A673 (cell line): Measurements from ENCODE around the gene GJC2. TPM values are rescaled to one million over a fixed set of nuclear protein-coding genes. Genes with fewer than 3 reads are reported as not detected.

Experiments used
- BruUV-seq: library from RNA; stranded (reverse); fragments of 400-500 nt; replicated peaks from 2 replicates; lab custom pipeline; 2021; lab: Mats Ljungman, UMichigan
- CTCF ChIA-PET: fragments of 300-600 bp; sonication (Branson Sonifier 250); formaldehyde crosslinking; loops from one replicate; lab custom pipeline; 2022; ENCODE audit warnings: antibody characterized with exemption; lab: Charles Lee
- POLR2A ChIA-PET: fragments of 300-600 bp; sonication (Branson Sonifier 250); formaldehyde crosslinking; loops from one replicate; lab custom pipeline; 2022; ENCODE audit warnings: antibody characterized with exemption; ENCODE audit not compliant: low non-redundant PET; lab: Charles Lee
- DNase-seq: peaks from one replicate; pipeline ENCODE4 v3.0.0-alpha.2; 2015; ENCODE audit warnings: low spot score
- H3K27ac ChIP-seq: fragments of 200-600 bp; sonication (generic); 2 replicates; pipeline ENCODE4 v1.5.1; 2016; ENCODE audit warnings: mixed run types, low read depth, mild to moderate bottlenecking, mixed read lengths, antibody characterized with exemption, low read length; ENCODE audit not compliant: poor library complexity, severe bottlenecking
- H3K27me3 ChIP-seq: fragments of 200-600 bp; sonication (generic); replicated peaks from 2 replicates; pipeline ENCODE4 v1.6.1; 2017; ENCODE audit warnings: mixed run types, low read depth, mild to moderate bottlenecking, mixed read lengths, antibody characterized with exemption, low read length; ENCODE audit not compliant: insufficient read depth, poor library complexity
- H3K36me3 ChIP-seq: fragments of 200-600 bp; sonication (generic); 2 replicates; pipeline ENCODE4 v1.6.1; 2016; ENCODE audit warnings: mixed run types, mild to moderate bottlenecking, mixed read lengths, antibody characterized with exemption, low read length; ENCODE audit not compliant: insufficient read depth, poor library complexity, severe bottlenecking
- H3K4me1 ChIP-seq: fragments of 200-600 bp; sonication (generic); 2 replicates; pipeline ENCODE4 v1.6.1; 2017; ENCODE audit warnings: mixed run types, mild to moderate bottlenecking, mixed read lengths, antibody characterized with exemption, low read length; ENCODE audit not compliant: insufficient read depth, poor library complexity, severe bottlenecking
- H3K4me3 ChIP-seq: fragments of 200-600 bp; sonication (generic); 2 replicates; pipeline ENCODE4 v1.5.1; 2016; ENCODE audit warnings: low read depth, mixed run types, mild to moderate bottlenecking, mixed read lengths, low read length; ENCODE audit not compliant: poor library complexity, severe bottlenecking
- H3K9me3 ChIP-seq: fragments of 200-600 bp; sonication (generic); 2 replicates; pipeline ENCODE4 v1.6.1; 2016; ENCODE audit warnings: mixed run types, low read depth, mild to moderate bottlenecking, mixed read lengths, antibody characterized with exemption, low read length; ENCODE audit not compliant: poor library complexity, severe bottlenecking
- EZH2 ChIP-seq: fragments of 200-600 bp; sonication (generic); IDR thresholded peaks from 2 replicates; pipeline ENCODE4 v1.6.1; 2017; ENCODE audit warnings: borderline replicate concordance, low read depth, mild to moderate bottlenecking, mixed read lengths, antibody characterized with exemption, low read length; ENCODE audit not compliant: poor library complexity, severe bottlenecking
- intact Hi-C: fragments of 100-400 bp; cut with micrococcal nuclease; formaldehyde crosslinking; loops from one replicate; pipeline ENCODE4 v1.10.0; 2022; ENCODE audit not compliant: unreplicated experiment
- total RNA-seq: library from RNA; stranded (reverse); gene quantifications from 2 replicates; pipeline ENCODE4 v1.2.3, GENCODE V29; 2021
- TF ChIP-seq, protein P1 (sequence below): fragments of 300-800, 200-600 bp; sonication (generic); conservative IDR thresholded peaks from 2 replicates; pipeline ENCODE4 v1.5.1; 2017; ENCODE audit warnings: low read depth, mild to moderate bottlenecking, antibody characterized with exemption, low read length, moderate library complexity, mixed read lengths

The GJC2 gene
- total RNA-seq, 1 experiment from 2014 or later, result 0.97 TPM

DNA sequence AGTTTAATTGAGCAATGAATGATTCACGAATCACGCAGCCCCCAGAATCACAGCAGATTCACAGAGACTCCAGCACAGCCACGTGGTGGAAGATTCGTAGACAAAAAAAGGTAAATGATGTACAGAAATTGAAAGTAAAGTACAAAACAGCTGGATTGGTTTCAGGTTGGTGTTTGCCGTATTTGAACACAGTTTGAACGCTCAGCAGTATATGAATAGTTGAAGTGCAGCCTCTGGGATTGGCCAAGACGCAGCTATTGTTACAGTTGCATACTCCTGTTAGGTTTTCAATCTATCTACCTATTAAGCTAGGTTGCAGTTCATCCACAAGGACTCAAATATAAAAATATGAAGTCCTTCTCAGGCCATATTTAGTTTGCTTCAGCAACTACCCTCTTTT, 37.6 kb upstream of the GJC2 start:
- ChIA-PET CTCF (no interaction called here), POLR2A (no interaction called here)
- Histone ChIP-seq H3K36me3 (no peaks in the 10 kb centered on the region), H3K4me1 (peaks cover 5% of the 10 kb centered on the region), H3K4me3 (no peak overlapping the region), H3K27ac (no peak overlapping the region), H3K9me3 (peaks cover 5% of the 10 kb centered on the region), H3K27me3 (no peaks in the 10 kb centered on the region)
- intact Hi-C loops, result no loop called here
- TF ChIP-seq, protein P1, sequence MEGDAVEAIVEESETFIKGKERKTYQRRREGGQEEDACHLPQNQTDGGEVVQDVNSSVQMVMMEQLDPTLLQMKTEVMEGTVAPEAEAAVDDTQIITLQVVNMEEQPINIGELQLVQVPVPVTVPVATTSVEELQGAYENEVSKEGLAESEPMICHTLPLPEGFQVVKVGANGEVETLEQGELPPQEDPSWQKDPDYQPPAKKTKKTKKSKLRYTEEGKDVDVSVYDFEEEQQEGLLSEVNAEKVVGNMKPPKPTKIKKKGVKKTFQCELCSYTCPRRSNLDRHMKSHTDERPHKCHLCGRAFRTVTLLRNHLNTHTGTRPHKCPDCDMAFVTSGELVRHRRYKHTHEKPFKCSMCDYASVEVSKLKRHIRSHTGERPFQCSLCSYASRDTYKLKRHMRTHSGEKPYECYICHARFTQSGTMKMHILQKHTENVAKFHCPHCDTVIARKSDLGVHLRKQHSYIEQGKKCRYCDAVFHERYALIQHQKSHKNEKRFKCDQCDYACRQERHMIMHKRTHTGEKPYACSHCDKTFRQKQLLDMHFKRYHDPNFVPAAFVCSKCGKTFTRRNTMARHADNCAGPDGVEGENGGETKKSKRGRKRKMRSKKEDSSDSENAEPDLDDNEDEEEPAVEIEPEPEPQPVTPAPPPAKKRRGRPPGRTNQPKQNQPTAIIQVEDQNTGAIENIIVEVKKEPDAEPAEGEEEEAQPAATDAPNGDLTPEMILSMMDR, result no peak
- TF ChIP-seq EZH2, result no peak
- BruUV-seq, result no TSS peak
- DNase-seq, result no peak

DNA sequence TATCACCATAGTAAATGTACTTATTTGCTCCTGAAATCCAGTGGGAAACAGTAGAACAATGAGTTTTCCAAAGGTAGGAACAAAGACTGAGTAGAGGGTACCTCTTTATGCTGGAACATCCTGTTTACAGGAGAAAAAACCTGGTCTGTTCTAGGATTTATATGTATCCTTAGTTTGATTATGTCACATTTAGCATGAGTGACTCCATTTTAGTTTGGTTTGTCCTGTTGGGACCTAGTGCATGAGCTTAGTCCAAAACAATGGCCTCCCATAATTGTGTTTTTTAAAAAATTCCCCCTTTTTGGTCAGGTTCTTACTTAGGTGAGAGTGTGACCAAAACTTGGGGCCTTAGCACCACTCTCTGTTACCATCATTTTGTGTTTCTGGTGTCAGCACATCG, 37.1 kb upstream of the GJC2 start:
- intact Hi-C loops, result no loop called here
- ChIA-PET POLR2A (no interaction called here), CTCF (no interaction called here)
- Histone ChIP-seq H3K4me1 (peaks cover 5% of the 10 kb centered on the region), H3K27ac (no peak overlapping the region), H3K4me3 (no peak overlapping the region), H3K36me3 (no peaks in the 10 kb centered on the region), H3K27me3 (no peaks in the 10 kb centered on the region), H3K9me3 (peaks cover 9% of the 10 kb centered on the region)
- DNase-seq, result no peak
- TF ChIP-seq EZH2, result no peak
- TF ChIP-seq, protein P1, result no peak
- BruUV-seq, result no TSS peak

DNA sequence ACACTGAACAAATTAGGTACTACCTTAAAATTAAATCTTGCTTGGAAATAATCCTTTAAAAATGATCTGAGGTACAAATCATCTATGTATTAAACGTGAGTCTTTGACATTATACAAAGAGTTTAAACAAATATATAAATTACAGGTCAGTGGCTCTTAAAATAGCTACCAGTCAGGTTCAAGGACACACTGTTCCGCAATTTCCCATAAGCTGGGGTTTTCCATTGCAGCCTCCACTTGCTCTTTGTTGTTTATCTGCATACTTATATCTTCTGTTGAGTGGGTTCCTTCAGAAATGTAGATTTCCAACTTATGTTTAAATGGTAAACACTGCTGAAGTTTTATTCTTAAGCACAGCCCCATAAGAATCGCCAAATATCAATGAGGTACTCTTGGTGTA, 34.9 kb upstream of the GJC2 start:
- ChIA-PET POLR2A (no interaction called here), CTCF (no interaction called here)
- peaks cover 27% of the 10 kb centered on the region for H3K9me3 ChIP-seq
- H3K27me3 ChIP-seq, result no peaks in the 10 kb centered on the region
- no peak overlapping the region for H3K27ac ChIP-seq
- no peak for DNase-seq
- peaks cover 5% of the 10 kb centered on the region for H3K4me1 ChIP-seq
- no peaks in the 10 kb centered on the region for H3K36me3 ChIP-seq
- H3K4me3 ChIP-seq, result no peak overlapping the region
- intact Hi-C loops, result no loop called here
- no TSS peak for BruUV-seq
- no peak for TF ChIP-seq EZH2
- TF ChIP-seq, protein P1, result no peak
